Fibroblast of the aortic adventitia (primary cell): Measurements from ENCODE around the gene CLSTN2. TPM values are rescaled to one million over a fixed set of nuclear protein-coding genes. Genes with fewer than 3 reads are reported as not detected.

Experiments
- DNase-seq: peaks from one replicate; pipeline ENCODE4 v3.0.0-alpha.2; 2010; ENCODE audit warnings: low read depth
- H3K4me3 ChIP-seq: 2 replicates; pipeline ENCODE4 v1.5.1; 2011; ENCODE audit warnings: low read depth, mild to moderate bottlenecking, control low read depth, low read length, moderate library complexity
- total RNA-seq: library from RNA; depleted of rRNA; stranded (reverse); fragments of >200 nt; gene quantifications from 2 replicates; pipeline ENCODE4 v1.2.3, GENCODE V29; 2012; ENCODE audit warnings: low replicate concordance
- TF ChIP-seq, protein P1 (sequence below): IDR thresholded peaks from 2 replicates; pipeline ENCODE4 v1.5.1; 2011; ENCODE audit warnings: mild to moderate bottlenecking, low read length, control low read depth, inconsistent platforms; ENCODE audit not compliant: insufficient read depth

CLSTN2 gene
- total RNA-seq, 1 donor: 3.2 TPM

- no peak overlapping the region for H3K4me3 ChIP-seq
- no peak for DNase-seq
- TF ChIP-seq, protein P1, sequence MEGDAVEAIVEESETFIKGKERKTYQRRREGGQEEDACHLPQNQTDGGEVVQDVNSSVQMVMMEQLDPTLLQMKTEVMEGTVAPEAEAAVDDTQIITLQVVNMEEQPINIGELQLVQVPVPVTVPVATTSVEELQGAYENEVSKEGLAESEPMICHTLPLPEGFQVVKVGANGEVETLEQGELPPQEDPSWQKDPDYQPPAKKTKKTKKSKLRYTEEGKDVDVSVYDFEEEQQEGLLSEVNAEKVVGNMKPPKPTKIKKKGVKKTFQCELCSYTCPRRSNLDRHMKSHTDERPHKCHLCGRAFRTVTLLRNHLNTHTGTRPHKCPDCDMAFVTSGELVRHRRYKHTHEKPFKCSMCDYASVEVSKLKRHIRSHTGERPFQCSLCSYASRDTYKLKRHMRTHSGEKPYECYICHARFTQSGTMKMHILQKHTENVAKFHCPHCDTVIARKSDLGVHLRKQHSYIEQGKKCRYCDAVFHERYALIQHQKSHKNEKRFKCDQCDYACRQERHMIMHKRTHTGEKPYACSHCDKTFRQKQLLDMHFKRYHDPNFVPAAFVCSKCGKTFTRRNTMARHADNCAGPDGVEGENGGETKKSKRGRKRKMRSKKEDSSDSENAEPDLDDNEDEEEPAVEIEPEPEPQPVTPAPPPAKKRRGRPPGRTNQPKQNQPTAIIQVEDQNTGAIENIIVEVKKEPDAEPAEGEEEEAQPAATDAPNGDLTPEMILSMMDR: no peak
These were observed 284.3 kb downstream of the CLSTN2 start for GRCh38 chr3:140219291-140219690.

DNA sequence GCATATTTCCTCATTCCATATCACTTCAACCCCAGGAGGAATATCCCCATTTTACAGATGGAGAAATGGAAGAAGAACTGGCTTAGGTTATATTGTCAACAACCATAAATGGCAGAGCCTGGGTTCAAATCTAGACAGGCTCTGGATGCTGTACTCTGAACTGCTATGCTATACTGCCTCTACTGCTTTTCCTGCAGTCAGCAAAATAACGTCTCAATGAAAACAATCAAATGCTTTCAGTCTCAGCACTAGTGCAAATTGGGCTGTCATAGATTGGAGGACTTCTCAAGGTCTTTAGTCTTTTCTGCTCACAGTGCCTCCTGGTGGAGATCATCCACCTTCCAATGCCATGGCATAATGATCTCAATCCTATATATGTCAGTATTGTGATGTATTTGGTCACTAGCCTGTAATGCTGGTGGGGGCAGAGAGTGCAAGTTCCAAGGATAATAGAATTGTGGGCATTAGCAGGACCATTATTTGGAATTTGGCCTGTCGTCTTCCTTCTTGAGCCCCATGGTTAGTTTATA is 285.0 kb downstream of the CLSTN2 start:
- no peak overlapping the region for H3K4me3 ChIP-seq
- TF ChIP-seq, protein P1: no peak
- DNase-seq: no peak

DNA sequence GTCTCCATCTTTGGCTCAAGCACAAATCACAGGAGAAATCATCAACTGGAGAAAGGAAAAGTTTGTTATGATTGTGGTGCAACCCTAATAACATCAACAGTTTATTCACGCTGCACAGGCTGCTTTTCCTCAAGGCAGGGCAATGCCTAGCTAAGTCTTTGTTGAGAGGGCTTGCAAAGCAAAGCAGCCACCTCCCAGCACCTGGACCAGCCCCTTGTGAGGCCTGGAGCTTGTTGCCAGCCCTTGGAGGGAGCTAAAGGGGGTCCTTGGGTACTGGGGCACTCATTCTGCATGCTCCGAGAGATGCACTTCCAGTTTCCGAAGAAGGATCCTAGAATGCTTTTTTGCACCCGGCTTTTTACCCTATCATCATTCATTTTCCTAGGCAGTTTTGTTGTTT is 288.2 kb downstream of the CLSTN2 start:
- TF ChIP-seq, protein P1: no peak
- DNase-seq: no peak
- no peak overlapping the region for H3K4me3 ChIP-seq

GRCh38 chr3:140223631-140224030 is 288.6 kb downstream of the CLSTN2 start:
- TF ChIP-seq, protein P1: no peak
- no peak overlapping the region for H3K4me3 ChIP-seq
- peak; percentile 14 for DNase-seq

GRCh38 chr3:140224307-140224706 is 289.3 kb downstream of the CLSTN2 start:
- TF ChIP-seq, protein P1: no peak
- no peak for DNase-seq
- no peak overlapping the region for H3K4me3 ChIP-seq

DNA sequence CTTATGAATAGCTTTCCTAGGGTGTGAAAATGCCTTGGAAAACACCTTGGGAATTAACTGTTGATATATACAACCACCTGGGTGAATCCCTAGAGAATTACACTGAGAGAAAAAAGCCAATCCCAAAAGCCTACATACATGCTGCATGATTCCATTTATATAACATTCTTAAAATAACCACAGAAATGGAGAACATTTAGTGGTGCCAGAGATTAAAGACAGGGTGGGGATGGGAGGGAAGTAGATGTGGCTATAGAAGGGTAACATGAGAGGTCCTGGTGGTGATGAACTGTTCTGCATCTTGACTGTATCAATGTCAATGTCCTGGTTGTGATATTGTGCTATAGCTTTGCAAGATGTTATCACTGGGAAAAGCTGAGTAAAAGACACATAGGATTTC is 291.0 kb downstream of the CLSTN2 start:
- TF ChIP-seq, protein P1: no peak

GRCh38 chr3:140233702-140234101 is 298.7 kb downstream of the CLSTN2 start:
- DNase-seq: no peak
- TF ChIP-seq, protein P1: no peak
- H3K4me3 ChIP-seq: no peak overlapping the region

More for the DNA sequence above, 291.0 kb downstream of the CLSTN2 start:
- no peak overlapping the region for H3K4me3 ChIP-seq
- no peak for DNase-seq
